IPS-15b (cell line): ENCODE measurements around the gene THBS1.
A peak's percentile ranks its signal among the peaks of the same experiment; 100 is the strongest.

Experiments
- H3K27me3 ChIP-seq: one replicate; pipeline ENCODE4 v1.6.1; 2013; ENCODE audit warnings: low read length; ENCODE audit not compliant: control insufficient read depth, insufficient read depth
- H3K36me3 ChIP-seq: one replicate; pipeline ENCODE4 v1.6.1; 2013; ENCODE audit warnings: low read length; ENCODE audit not compliant: control insufficient read depth, insufficient read depth
- H3K4me1 ChIP-seq: one replicate; pipeline ENCODE4 v1.6.1; 2013; ENCODE audit warnings: mild to moderate bottlenecking, low read length; ENCODE audit not compliant: control insufficient read depth, insufficient read depth
- H3K4me3 ChIP-seq: one replicate; pipeline ENCODE4 v1.5.1; 2013; ENCODE audit warnings: low read depth, low read length
- H3K9ac ChIP-seq: one replicate; pipeline ENCODE4 v1.6.1; 2013; ENCODE audit warnings: low read depth, mild to moderate bottlenecking, low read length
- H3K9me3 ChIP-seq: one replicate; pipeline ENCODE4 v1.6.1; 2013; ENCODE audit warnings: mild to moderate bottlenecking, low read length; ENCODE audit not compliant: control insufficient read depth, insufficient read depth

Gene THBS1

GRCh38 chr15:39580485-39581241 is at the start of gene THBS1:
Gene THBS1 (plus strand): TSS chr15:39581079. CDS start chr15:39581858, 779 bp downstream.
- Histone ChIP-seq H3K4me3 (peak within 1 kb of the TSS; percentile 92), H3K36me3 (peaks cover 23% of the 10 kb centered on the region), H3K4me1 (peaks cover 10% of the 10 kb centered on the region), H3K9me3 (no peaks in the 10 kb centered on the region), H3K27me3 (peaks cover 12% of the 10 kb centered on the region), H3K9ac (peak within 1 kb of the TSS; percentile 71)

DNA sequence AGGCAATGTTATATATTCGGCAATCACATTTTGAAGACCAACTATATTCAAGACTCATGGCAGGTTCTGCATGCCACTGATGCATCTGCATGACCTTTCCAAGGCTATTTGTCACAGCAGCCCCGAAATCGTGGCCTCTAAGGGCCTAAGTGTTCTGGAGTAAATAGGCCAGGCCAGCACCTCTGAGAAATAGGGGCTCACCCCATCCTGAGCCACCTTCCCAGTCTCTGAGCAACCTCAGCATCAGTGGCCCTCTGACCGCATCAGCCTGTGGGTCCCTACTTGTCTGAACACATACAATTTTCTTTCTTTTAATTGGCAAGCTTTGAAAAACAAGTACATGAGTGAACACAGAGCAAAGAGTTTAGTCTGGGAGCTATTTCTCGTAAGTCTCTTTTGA is 45.9 kb upstream of the THBS1 start:
- H3K9ac ChIP-seq, result no peak overlapping the region
- no peak overlapping the region for H3K4me3 ChIP-seq
- no peaks in the 10 kb centered on the region for H3K36me3 ChIP-seq
- no peaks in the 10 kb centered on the region for H3K9me3 ChIP-seq
- H3K27me3 ChIP-seq, result no peaks in the 10 kb centered on the region
- H3K4me1 ChIP-seq, result peaks cover 8% of the 10 kb centered on the region

DNA sequence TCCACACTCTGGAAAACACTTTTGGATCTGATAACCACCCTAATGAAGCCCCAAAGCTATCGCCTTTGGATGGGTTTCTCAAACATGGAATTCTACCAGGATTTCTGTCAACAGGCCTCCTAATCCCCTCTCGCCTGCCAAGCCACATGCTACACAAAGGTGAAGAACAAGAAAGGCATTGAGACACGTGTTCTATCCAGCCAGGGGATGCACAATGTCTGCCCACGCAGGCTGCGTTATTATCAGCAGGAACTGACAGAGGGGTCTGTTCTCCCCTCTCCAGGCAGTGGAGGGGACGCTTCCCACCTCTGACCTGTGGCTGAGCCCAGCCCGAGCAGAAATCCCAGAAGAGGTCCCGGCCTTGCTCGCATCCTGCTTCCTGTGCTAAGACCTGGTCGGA is 45.4 kb upstream of the THBS1 start:
- Histone ChIP-seq H3K4me1 (peaks cover 8% of the 10 kb centered on the region), H3K9ac (no peak overlapping the region), H3K36me3 (no peaks in the 10 kb centered on the region), H3K4me3 (no peak overlapping the region), H3K9me3 (no peaks in the 10 kb centered on the region), H3K27me3 (no peaks in the 10 kb centered on the region)

DNA sequence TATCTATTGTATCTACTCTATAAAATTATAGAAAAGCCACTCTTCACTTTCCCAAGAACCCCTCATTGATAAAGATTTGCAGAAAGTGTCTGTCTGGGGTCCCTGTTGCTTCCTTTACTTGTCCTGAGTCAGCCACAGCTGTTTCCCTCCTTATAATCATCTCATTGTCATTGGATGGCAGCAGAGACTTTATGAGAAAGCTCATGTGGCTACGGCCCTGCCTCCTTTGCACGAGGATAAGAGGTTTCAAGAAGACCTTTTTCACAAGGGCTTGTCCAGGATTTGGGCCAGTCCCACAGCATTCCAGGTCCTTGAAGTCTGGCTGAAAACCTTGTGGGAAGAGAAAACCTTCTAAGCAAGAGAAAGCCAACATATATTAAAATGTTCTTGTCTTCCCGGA is 41.9 kb upstream of the THBS1 start:
- Histone ChIP-seq H3K9me3 (no peaks in the 10 kb centered on the region), H3K4me3 (no peak overlapping the region), H3K27me3 (no peaks in the 10 kb centered on the region), H3K36me3 (no peaks in the 10 kb centered on the region), H3K4me1 (no peaks in the 10 kb centered on the region), H3K9ac (no peak overlapping the region)

- Histone ChIP-seq H3K4me3 (no peak overlapping the region), H3K4me1 (no peaks in the 10 kb centered on the region), H3K36me3 (no peaks in the 10 kb centered on the region), H3K9me3 (no peaks in the 10 kb centered on the region), H3K9ac (no peak overlapping the region), H3K27me3 (no peaks in the 10 kb centered on the region)
Observed at GRCh38 chr15:39539466-39539865, 41.4 kb upstream of the THBS1 start.

- no peaks in the 10 kb centered on the region for H3K9me3 ChIP-seq
- H3K27me3 ChIP-seq, result no peaks in the 10 kb centered on the region
- no peak overlapping the region for H3K4me3 ChIP-seq
- H3K36me3 ChIP-seq, result no peaks in the 10 kb centered on the region
- no peak overlapping the region for H3K9ac ChIP-seq
- H3K4me1 ChIP-seq, result no peaks in the 10 kb centered on the region
Observed at GRCh38 chr15:39539973-39540558, 40.8 kb upstream of the THBS1 start.

- Histone ChIP-seq H3K27me3 (no peaks in the 10 kb centered on the region), H3K4me1 (no peaks in the 10 kb centered on the region), H3K9ac (no peak overlapping the region), H3K36me3 (no peaks in the 10 kb centered on the region), H3K4me3 (no peak overlapping the region), H3K9me3 (no peaks in the 10 kb centered on the region)
Observed at GRCh38 chr15:39542385-39543065, 38.4 kb upstream of the THBS1 start.

GRCh38 chr15:39543651-39544050 is 37.2 kb upstream of the THBS1 start:
- Histone ChIP-seq H3K9ac (no peak overlapping the region), H3K4me3 (no peak overlapping the region)

GRCh38 chr15:39546842-39547241 is 34.0 kb upstream of the THBS1 start:
- Histone ChIP-seq H3K4me3 (no peak overlapping the region), H3K36me3 (no peaks in the 10 kb centered on the region), H3K9me3 (no peaks in the 10 kb centered on the region), H3K27me3 (no peaks in the 10 kb centered on the region), H3K4me1 (no peaks in the 10 kb centered on the region), H3K9ac (no peak overlapping the region)

More at GRCh38 chr15:39543651-39544050, 37.2 kb upstream of the THBS1 start:
- Histone ChIP-seq H3K27me3 (no peaks in the 10 kb centered on the region), H3K9me3 (no peaks in the 10 kb centered on the region), H3K36me3 (no peaks in the 10 kb centered on the region), H3K4me1 (no peaks in the 10 kb centered on the region)

DNA sequence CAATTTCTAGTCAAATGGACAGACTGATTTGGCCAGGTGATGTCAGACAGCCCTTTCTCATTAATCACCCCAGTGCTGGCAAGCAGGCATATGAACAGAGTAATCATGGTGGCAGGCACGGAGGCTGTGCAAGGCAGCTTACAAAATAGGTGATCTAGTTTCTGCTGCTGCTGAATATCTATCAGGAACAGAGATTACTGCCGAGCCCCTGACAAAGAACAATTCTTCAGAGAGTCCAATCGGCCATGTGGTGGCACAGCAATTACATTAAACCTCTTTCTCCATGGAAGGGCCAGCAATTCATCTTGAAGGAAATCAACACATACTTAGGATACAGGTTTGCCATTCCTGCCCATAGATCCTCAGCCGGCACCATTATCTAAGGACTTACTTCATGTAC is 32.3 kb upstream of the THBS1 start:
- no peaks in the 10 kb centered on the region for H3K36me3 ChIP-seq
- no peak overlapping the region for H3K9ac ChIP-seq
- no peaks in the 10 kb centered on the region for H3K4me1 ChIP-seq
- no peak overlapping the region for H3K4me3 ChIP-seq
- no peaks in the 10 kb centered on the region for H3K9me3 ChIP-seq
- no peaks in the 10 kb centered on the region for H3K27me3 ChIP-seq

DNA sequence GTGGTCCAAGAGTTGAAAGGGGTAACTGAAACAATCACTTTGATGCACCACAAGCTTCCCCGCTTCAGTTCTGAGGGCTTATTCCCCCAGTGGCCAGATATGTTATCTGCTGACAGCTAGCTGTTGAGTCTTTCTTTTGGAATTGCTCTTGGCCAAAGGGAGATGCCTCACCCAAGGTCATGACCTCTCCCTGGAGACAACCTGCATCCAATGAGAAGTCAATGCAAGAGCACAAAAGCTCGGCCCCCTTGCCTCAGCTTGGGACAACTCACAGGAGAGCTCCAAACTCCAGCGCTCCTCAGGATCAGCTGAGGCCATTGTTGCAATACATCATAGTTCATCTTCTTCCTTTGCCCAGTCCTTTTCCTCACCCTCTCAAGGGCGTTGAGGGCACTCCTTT is 31.0 kb upstream of the THBS1 start:
- H3K9me3 ChIP-seq, result no peaks in the 10 kb centered on the region
- no peaks in the 10 kb centered on the region for H3K27me3 ChIP-seq
- H3K36me3 ChIP-seq, result no peaks in the 10 kb centered on the region
- H3K9ac ChIP-seq, result no peak overlapping the region
- no peak overlapping the region for H3K4me3 ChIP-seq
- H3K4me1 ChIP-seq, result no peaks in the 10 kb centered on the region

DNA sequence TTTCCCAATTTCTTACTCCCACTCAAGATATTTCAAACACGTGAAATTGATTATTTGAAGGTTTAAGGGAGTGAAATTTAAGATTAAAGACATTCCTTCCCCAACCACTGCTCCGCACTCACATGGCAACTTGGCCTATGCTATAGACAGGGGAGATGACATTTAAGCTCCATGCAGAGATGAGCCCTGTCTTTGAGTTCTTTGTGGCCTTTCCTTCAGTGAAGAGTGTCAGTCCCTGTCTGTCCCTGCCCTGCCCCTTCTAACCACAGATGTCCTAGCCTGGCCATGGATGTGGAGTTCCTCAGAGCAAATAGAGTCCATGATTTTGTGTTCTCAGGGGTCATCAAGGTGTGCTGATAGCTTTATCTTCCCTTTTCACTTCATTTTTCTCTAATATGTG is 29.4 kb upstream of the THBS1 start:
- Histone ChIP-seq H3K9me3 (no peaks in the 10 kb centered on the region), H3K36me3 (no peaks in the 10 kb centered on the region), H3K9ac (no peak overlapping the region), H3K4me3 (no peak overlapping the region), H3K4me1 (no peaks in the 10 kb centered on the region), H3K27me3 (no peaks in the 10 kb centered on the region)
